HepG2 (cell line): ENCODE data around the gene TOR2A. TPM values are rescaled to one million over a fixed set of nuclear protein-coding genes. Genes with fewer than 3 reads are reported as not detected.

Experiments used
- FIP1L1 ChIP-seq: fragments of 200-400 bp; formaldehyde crosslinking; IDR thresholded peaks from 2 replicates; pipeline ENCODE4 v1.6.1; 2018; ENCODE audit warnings: low read depth, mild to moderate bottlenecking, low read length, moderate library complexity, borderline replicate concordance; ENCODE audit not compliant: insufficient read depth
- GABPB1 ChIP-seq: IDR thresholded peaks from 2 replicates; pipeline ENCODE4 v1.6.1; 2016; ENCODE audit warnings: mild to moderate bottlenecking, missing genetic modification reagents, moderate library complexity, missing compliant biosample characterization
- HMGXB4 ChIP-seq, 2 experiments: sonication (generic) in 1 of 2; formaldehyde crosslinking in 1 of 2; IDR thresholded peaks; 2 replicates each; pipeline versions ENCODE4 v1.4.0 to v1.6.1; 2018 to 2020; ENCODE audit warnings: missing genetic modification reagents in 2 of 2, borderline replicate concordance in 1 of 2, low read depth in 1 of 2, mild to moderate bottlenecking in 1 of 2, missing biosample characterization in 1 of 2
- HNRNPK ChIP-seq: fragments of 200-400 bp; formaldehyde crosslinking; IDR thresholded peaks from 2 replicates; pipeline ENCODE4 v1.6.1; 2018; ENCODE audit warnings: low read length, low read depth, moderate library complexity, mild to moderate bottlenecking; ENCODE audit not compliant: poor library complexity, severe bottlenecking
- IRF2 ChIP-seq: IDR thresholded peaks from 2 replicates; pipeline ENCODE4 v1.6.1; 2018; ENCODE audit warnings: missing genetic modification reagents, missing compliant biosample characterization
- MTF2 ChIP-seq: sonication (generic); formaldehyde crosslinking; IDR thresholded peaks from 2 replicates; pipeline ENCODE4 v1.5.0; 2020; ENCODE audit warnings: missing genetic modification reagents, borderline replicate concordance
- PHF21A ChIP-seq: sonication (generic); formaldehyde crosslinking; IDR thresholded peaks from 2 replicates; pipeline ENCODE4 v1.5.0; 2020; ENCODE audit warnings: mild to moderate bottlenecking, missing genetic modification reagents
- POLR2AphosphoS5 ChIP-seq: IDR thresholded peaks from 2 replicates; pipeline ENCODE4 v1.6.1; 2012; ENCODE audit warnings: low read depth, low read length
- RXRB ChIP-seq: IDR thresholded peaks from 2 replicates; pipeline ENCODE4 v1.6.1; 2016; ENCODE audit warnings: borderline replicate concordance, missing genetic modification reagents, missing compliant biosample characterization
- SP5 ChIP-seq: IDR thresholded peaks from 2 replicates; pipeline ENCODE4 v1.6.1; 2016; ENCODE audit warnings: low read depth, borderline replicate concordance
- TFDP2 ChIP-seq: sonication (generic); formaldehyde crosslinking; IDR thresholded peaks from 2 replicates; pipeline ENCODE4 v1.4.0; 2020; ENCODE audit warnings: missing genetic modification reagents
- ZNF350 ChIP-seq: sonication (generic); formaldehyde crosslinking; IDR thresholded peaks from 2 replicates; pipeline ENCODE4 v1.4.0; 2020; ENCODE audit warnings: mild to moderate bottlenecking, low read depth, missing genetic modification reagents, borderline replicate concordance
- ZNF512 ChIP-seq: sonication (generic); formaldehyde crosslinking; IDR thresholded peaks from 2 replicates; pipeline ENCODE4 v1.4.0; 2020; ENCODE audit warnings: mild to moderate bottlenecking, missing genetic modification reagents
- ZNF543 ChIP-seq: sonication (generic); formaldehyde crosslinking; IDR thresholded peaks from 2 replicates; pipeline ENCODE4 v1.4.0; 2020; ENCODE audit warnings: mild to moderate bottlenecking, missing genetic modification reagents
- ZSCAN29 ChIP-seq: sonication (generic); formaldehyde crosslinking; conservative IDR thresholded peaks from 2 replicates; pipeline ENCODE4 v1.4.0; 2020; ENCODE audit warnings: mild to moderate bottlenecking, missing genetic modification reagents
- polyA plus RNA-seq, 8 experiments: library from polyadenylated mRNA; depleted of rRNA in 3 of 8; stranded (reverse) in 7 of 8; unstranded in 1 of 8; fragments of >200 nt; fragmentation: Illumina TruSeq in 4 of 8; extraction: Trizol in 4 of 8; gene quantifications; 2 replicates each; pipeline versions ENCODE4 v1.2.1 to v1.2.3, GENCODE V29; 2011 to 2016; ENCODE audit warnings: low read depth in 4 of 8, missing spikeins in 1 of 8, mixed read lengths in 1 of 8; ENCODE audit not compliant: insufficient read depth in 1 of 8
- total RNA-seq, 5 experiments: library from RNA; depleted of rRNA; stranded (reverse); fragments of >200 nt; fragmentation: Illumina TruSeq; extraction: Trizol; gene quantifications; 2 replicates each; pipeline ENCODE4 v1.2.3, GENCODE V29; 2016; ENCODE audit warnings: low read depth in 1 of 5
- TF ChIP-seq, protein P1 (sequence below): sonication (generic); formaldehyde crosslinking; IDR thresholded peaks from 2 replicates; pipeline ENCODE4 v1.5.1; 2020; ENCODE audit warnings: mild to moderate bottlenecking, moderate library complexity, missing genetic modification reagents
- TF ChIP-seq, protein P2 (sequence below): sonication (generic); formaldehyde crosslinking; IDR thresholded peaks from 2 replicates; pipeline ENCODE4 v1.4.0; 2020; ENCODE audit warnings: missing genetic modification reagents

Gene TOR2A
- total and polyA plus RNA-seq, 2 of the 13 experiments (the other 11 are each of a cell fraction or from before 2014, with no cell fraction given) = 3.5 to 7.2 TPM

- TF ChIP-seq, protein P1, sequence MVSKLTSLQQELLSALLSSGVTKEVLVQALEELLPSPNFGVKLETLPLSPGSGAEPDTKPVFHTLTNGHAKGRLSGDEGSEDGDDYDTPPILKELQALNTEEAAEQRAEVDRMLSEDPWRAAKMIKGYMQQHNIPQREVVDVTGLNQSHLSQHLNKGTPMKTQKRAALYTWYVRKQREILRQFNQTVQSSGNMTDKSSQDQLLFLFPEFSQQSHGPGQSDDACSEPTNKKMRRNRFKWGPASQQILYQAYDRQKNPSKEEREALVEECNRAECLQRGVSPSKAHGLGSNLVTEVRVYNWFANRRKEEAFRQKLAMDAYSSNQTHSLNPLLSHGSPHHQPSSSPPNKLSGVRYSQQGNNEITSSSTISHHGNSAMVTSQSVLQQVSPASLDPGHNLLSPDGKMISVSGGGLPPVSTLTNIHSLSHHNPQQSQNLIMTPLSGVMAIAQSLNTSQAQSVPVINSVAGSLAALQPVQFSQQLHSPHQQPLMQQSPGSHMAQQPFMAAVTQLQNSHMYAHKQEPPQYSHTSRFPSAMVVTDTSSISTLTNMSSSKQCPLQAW (CRISPR knock-in tag) = 0 out of 2 replicates have a peak, but pooled peaks have one; percentile 31
- TF ChIP-seq ZNF543 (no peak), IRF2 (CRISPR knock-in tag) (0 out of 2 replicates have a peak, but pooled peaks have one; percentile 37), RXRB (CRISPR knock-in tag) (peak; percentile 11; the same call in 1 of the 2 replicates), FIP1L1 (no peak), ZNF512 (CRISPR knock-in tag) (no peak), ZSCAN29 (CRISPR knock-in tag) (no peak), HMGXB4 (CRISPR knock-in tag; IDR thresholded peaks at IDR 0.05; ENCODE audit: borderline replicate concordance in 1 of 2, low read depth in 1 of 2) (peak; percentile 26 to 30; a peak in 1 of 4 replicates), MTF2 (CRISPR knock-in tag) (peak; percentile 79; the same call in 1 of the 2 replicates), TFDP2 (CRISPR knock-in tag) (no peak), GABPB1 (CRISPR knock-in tag) (peak; percentile 66), HNRNPK (peak; percentile 64), POLR2AphosphoS5 (no peak), PHF21A (CRISPR knock-in tag) (no peak), SP5 (CRISPR knock-in tag) (peak; percentile 84; the same call in 1 of the 2 replicates), ZNF350 (0 out of 2 replicates have a peak, but pooled peaks have one; percentile 18)
- TF ChIP-seq, protein P2, sequence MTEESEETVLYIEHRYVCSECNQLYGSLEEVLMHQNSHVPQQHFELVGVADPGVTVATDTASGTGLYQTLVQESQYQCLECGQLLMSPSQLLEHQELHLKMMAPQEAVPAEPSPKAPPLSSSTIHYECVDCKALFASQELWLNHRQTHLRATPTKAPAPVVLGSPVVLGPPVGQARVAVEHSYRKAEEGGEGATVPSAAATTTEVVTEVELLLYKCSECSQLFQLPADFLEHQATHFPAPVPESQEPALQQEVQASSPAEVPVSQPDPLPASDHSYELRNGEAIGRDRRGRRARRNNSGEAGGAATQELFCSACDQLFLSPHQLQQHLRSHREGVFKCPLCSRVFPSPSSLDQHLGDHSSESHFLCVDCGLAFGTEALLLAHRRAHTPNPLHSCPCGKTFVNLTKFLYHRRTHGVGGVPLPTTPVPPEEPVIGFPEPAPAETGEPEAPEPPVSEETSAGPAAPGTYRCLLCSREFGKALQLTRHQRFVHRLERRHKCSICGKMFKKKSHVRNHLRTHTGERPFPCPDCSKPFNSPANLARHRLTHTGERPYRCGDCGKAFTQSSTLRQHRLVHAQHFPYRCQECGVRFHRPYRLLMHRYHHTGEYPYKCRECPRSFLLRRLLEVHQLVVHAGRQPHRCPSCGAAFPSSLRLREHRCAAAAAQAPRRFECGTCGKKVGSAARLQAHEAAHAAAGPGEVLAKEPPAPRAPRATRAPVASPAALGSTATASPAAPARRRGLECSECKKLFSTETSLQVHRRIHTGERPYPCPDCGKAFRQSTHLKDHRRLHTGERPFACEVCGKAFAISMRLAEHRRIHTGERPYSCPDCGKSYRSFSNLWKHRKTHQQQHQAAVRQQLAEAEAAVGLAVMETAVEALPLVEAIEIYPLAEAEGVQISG (CRISPR knock-in tag) = peak; percentile 51
Observed at GRCh38 chr9:127770905-127771569, 35.9 kb upstream of the TOR2A start (continued).
